H9 (cell line): ENCODE data around the gene TCF25. TPM values are rescaled to one million over a fixed set of nuclear protein-coding genes. Genes with fewer than 3 reads are reported as not detected.

Experiments
- DNase-seq: peaks from one replicate; pipeline ENCODE4 v3.0.0-alpha.2; 2017
- H2AFZ ChIP-seq: one replicate; pipeline ENCODE4 v1.6.1; 2013; ENCODE audit warnings: mild to moderate bottlenecking, low read length, control low read depth, moderate library complexity
- H2AK5ac ChIP-seq: 2 replicates; pipeline ENCODE4 v1.6.1; 2013; ENCODE audit warnings: low read length, control low read depth, mixed read lengths; ENCODE audit not compliant: insufficient read length
- H2BK120ac ChIP-seq: one replicate; pipeline ENCODE4 v1.6.1; 2013; ENCODE audit warnings: low read depth, mild to moderate bottlenecking, low read length, control low read depth, inconsistent platforms; ENCODE audit not compliant: poor library complexity, severe bottlenecking
- H2BK12ac ChIP-seq: 2 replicates; pipeline ENCODE4 v1.6.1; 2013; ENCODE audit warnings: low read length, control low read depth, mixed read lengths, low read depth; ENCODE audit not compliant: insufficient read length
- H2BK15ac ChIP-seq: 2 replicates; pipeline ENCODE4 v1.6.1; 2013; ENCODE audit warnings: low read depth, low read length, control low read depth
- H2BK20ac ChIP-seq: one replicate; pipeline ENCODE4 v1.6.1; 2013; ENCODE audit warnings: low read depth, mild to moderate bottlenecking, low read length, control low read depth, inconsistent platforms; ENCODE audit not compliant: poor library complexity, severe bottlenecking
- H2BK5ac ChIP-seq: 2 replicates; pipeline ENCODE4 v1.6.1; 2013; ENCODE audit warnings: low read length, control low read depth, mixed read lengths; ENCODE audit not compliant: insufficient read length
- H3K14ac ChIP-seq: 2 replicates; pipeline ENCODE4 v1.6.1; 2013; ENCODE audit warnings: low read length, control low read depth; ENCODE audit not compliant: insufficient read depth
- H3K18ac ChIP-seq: 2 replicates; pipeline ENCODE4 v1.6.1; 2013; ENCODE audit warnings: low read depth, mild to moderate bottlenecking, mixed read lengths, low read length, control low read depth; ENCODE audit not compliant: insufficient read length
- H3K23ac ChIP-seq: 2 replicates; pipeline ENCODE4 v1.6.1; 2013; ENCODE audit warnings: low read length, control low read depth, mixed read lengths, low read depth; ENCODE audit not compliant: insufficient read length
- H3K23me2 ChIP-seq: 2 replicates; pipeline ENCODE4 v1.6.1; 2013; ENCODE audit warnings: low read depth, mild to moderate bottlenecking, mixed read lengths, low read length, control low read depth; ENCODE audit not compliant: insufficient read length, poor library complexity, severe bottlenecking
- H3K27ac ChIP-seq: 2 replicates; pipeline ENCODE4 v1.5.1; 2013; ENCODE audit warnings: low read length, control low read depth, mixed read lengths, low read depth; ENCODE audit not compliant: insufficient read length
- H3K27me3 ChIP-seq: 2 replicates; pipeline ENCODE4 v1.6.1; 2013; ENCODE audit warnings: low read length, control low read depth, inconsistent platforms; ENCODE audit not compliant: insufficient read depth
- H3K4ac ChIP-seq: 2 replicates; pipeline ENCODE4 v1.6.1; 2013; ENCODE audit warnings: low read depth, mild to moderate bottlenecking, control low read depth, inconsistent platforms, low read length, moderate library complexity
- H3K4me1 ChIP-seq: 2 replicates; pipeline ENCODE4 v1.6.1; 2013; ENCODE audit warnings: low read length, control low read depth, inconsistent platforms; ENCODE audit not compliant: insufficient read depth
- H3K4me2 ChIP-seq: 2 replicates; pipeline ENCODE4 v1.6.1; 2013; ENCODE audit warnings: low read length, control low read depth, mixed read lengths; ENCODE audit not compliant: insufficient read length, insufficient read depth
- H3K56ac ChIP-seq: 2 replicates; pipeline ENCODE4 v1.6.1; 2013; ENCODE audit warnings: low read depth, mild to moderate bottlenecking, mixed read lengths, low read length, control low read depth; ENCODE audit not compliant: insufficient read length
- H3K79me1 ChIP-seq: 2 replicates; pipeline ENCODE4 v1.6.1; 2013; ENCODE audit warnings: low read depth, mild to moderate bottlenecking, moderate library complexity, low read length, control low read depth, inconsistent platforms; ENCODE audit not compliant: insufficient read depth, poor library complexity, severe bottlenecking
- H3K79me2 ChIP-seq: 2 replicates; pipeline ENCODE4 v1.6.1; 2013; ENCODE audit warnings: low read length, control low read depth, inconsistent platforms; ENCODE audit not compliant: insufficient read depth
- H3K9ac ChIP-seq: 2 replicates; pipeline ENCODE4 v1.6.1; 2013; ENCODE audit warnings: low read length, control low read depth, mixed read lengths; ENCODE audit not compliant: insufficient read length; ENCODE audit errors: extremely low read depth
- H3K9me3 ChIP-seq: one replicate; pipeline ENCODE4 v1.6.1; 2013; ENCODE audit warnings: low read depth, low read length, inconsistent platforms; ENCODE audit not compliant: control insufficient read depth
- H3T11ph ChIP-seq: one replicate; pipeline ENCODE4 v1.6.1; 2013; ENCODE audit warnings: mild to moderate bottlenecking, low read length, control low read depth, inconsistent platforms
- H4K20me1 ChIP-seq: one replicate; pipeline ENCODE4 v1.6.1; 2013; ENCODE audit not compliant: control insufficient read depth, insufficient read length, insufficient read depth
- H4K5ac ChIP-seq: 2 replicates; pipeline ENCODE4 v1.6.1; 2013; ENCODE audit warnings: low read depth, mild to moderate bottlenecking, mixed read lengths, low read length, control low read depth; ENCODE audit not compliant: insufficient read length
- H4K8ac ChIP-seq: replicated peaks from 2 replicates; pipeline ENCODE4 v1.6.1; 2013; ENCODE audit warnings: low read length, control low read depth, mixed read lengths, low read depth; ENCODE audit not compliant: insufficient read length
- H4K91ac ChIP-seq: 2 replicates; pipeline ENCODE4 v1.6.1; 2013; ENCODE audit warnings: low read depth, mild to moderate bottlenecking, moderate library complexity, mixed read lengths, low read length, control low read depth; ENCODE audit not compliant: insufficient read length
- H3K27ac Mint-ChIP-seq, 3 experiments: 2 replicates in 2 of 3; 3 replicates in 1 of 3; pipeline ENCODE4 v1.8.0; 2020 to 2021; ENCODE audit warnings: mixed read lengths in 3 of 3, mild to moderate bottlenecking in 1 of 3, moderate library complexity in 1 of 3
- H3K27me3 Mint-ChIP-seq: 2 replicates; pipeline ENCODE4 v1.8.0; 2021; ENCODE audit warnings: low read depth, mild to moderate bottlenecking, moderate library complexity, mixed read lengths
- H3K36me3 Mint-ChIP-seq, 3 experiments: 2 replicates in 2 of 3; 3 replicates in 1 of 3; pipeline ENCODE4 v1.8.0; 2020 to 2021; ENCODE audit warnings: low read depth in 3 of 3, mixed read lengths in 3 of 3; ENCODE audit not compliant: insufficient read depth in 1 of 3
- H3K4me1 Mint-ChIP-seq, 2 experiments: 2 replicates each; pipeline ENCODE4 v1.8.0; 2020; ENCODE audit warnings: mixed read lengths in 2 of 2
- H3K4me3 Mint-ChIP-seq, 2 experiments: 2 replicates in 1 of 2; 3 replicates in 1 of 2; pipeline ENCODE4 v1.8.0; 2020 to 2021; ENCODE audit warnings: mild to moderate bottlenecking in 2 of 2, mixed read lengths in 2 of 2, moderate library complexity in 1 of 2
- H3K9me3 Mint-ChIP-seq, 2 experiments: 2 replicates in 1 of 2; 3 replicates in 1 of 2; pipeline ENCODE4 v1.8.0; 2020; ENCODE audit warnings: mild to moderate bottlenecking in 2 of 2, mixed read lengths in 2 of 2, moderate library complexity in 1 of 2
- WGBS: extraction: QIAGEN DNeasy Blood & Tissue Kit; methylation state at CpG from one replicate; pipeline ENCODE4 v1.1.7; 2013; ENCODE audit warnings: missing lambda C conversion rate, low lambda C conversion rate, mixed read lengths; ENCODE audit not compliant: insufficient read length; ENCODE audit errors: extremely low coverage; 5-methylcytosine and 5-hydroxymethylcytosine counted together
- total RNA-seq: library from RNA; stranded (reverse); gene quantifications from 2 replicates; pipeline ENCODE4 v1.2.1, GENCODE V29; 2021
- TF ChIP-seq, protein P1 (sequence below): fragments of 200-600 bp; sonication (generic); conservative IDR thresholded peaks from 3 replicates; pipeline ENCODE4 v1.8.0; 2021; ENCODE audit warnings: antibody characterized with exemption, mild to moderate bottlenecking

TCF25 gene
- total RNA-seq, 1 experiment from 2014 or later = 109 TPM

DNA sequence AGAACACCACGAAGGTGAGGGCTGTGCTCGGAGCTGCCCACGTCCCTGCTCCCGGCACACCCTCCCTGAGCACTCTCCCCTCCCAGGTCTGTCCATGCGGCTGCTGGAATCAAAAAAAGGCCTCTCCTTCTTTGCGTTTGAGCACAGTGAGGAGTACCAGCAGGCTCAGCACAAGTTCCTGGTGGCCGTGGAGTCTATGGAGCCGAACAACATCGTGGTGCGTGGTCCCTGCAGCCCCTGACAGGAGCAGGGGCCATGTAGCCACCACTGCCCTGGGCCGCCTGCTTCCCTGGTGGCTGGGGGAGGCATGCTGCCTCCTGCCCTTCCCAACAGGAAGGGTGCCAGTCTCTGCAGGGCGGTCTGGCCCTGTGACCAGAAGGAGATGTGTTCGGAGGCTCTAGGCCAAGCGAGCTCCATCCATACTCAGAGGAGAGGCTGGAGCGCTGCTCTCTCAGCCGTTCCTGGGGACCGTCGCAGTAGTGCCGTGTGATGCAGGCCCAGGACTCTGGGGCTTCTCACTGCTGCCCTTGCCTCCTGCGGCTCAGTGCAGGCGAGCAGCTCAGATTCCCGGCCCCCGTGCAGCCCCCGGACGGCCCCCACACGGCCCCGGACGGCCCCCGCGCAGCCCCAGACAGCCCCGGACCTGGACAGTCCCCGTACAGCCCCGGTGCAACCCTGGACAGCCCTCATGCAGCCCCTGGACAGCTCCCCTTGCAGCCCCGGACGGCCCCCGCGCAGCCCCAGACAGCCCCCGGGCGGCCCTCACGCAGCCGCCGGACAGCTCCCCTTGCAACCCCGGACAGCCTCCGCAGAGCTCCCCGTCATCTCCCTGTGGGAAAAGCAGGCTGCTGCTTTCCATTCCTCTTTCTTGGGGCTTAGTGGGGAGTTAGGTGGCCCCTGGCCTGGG, 20.5 kb downstream of the TCF25 start:
- H3K36me3 Mint-ChIP-seq = peaks cover 15 to 63% (median 62%) of the 10 kb centered on the region in 3 experiments
- no peaks in the 10 kb centered on the region for H3K9me3 Mint-ChIP-seq
- H3K4me2 ChIP-seq = no peak overlapping the region
- no peaks in the 10 kb centered on the region for H3K23me2 ChIP-seq
- no peak overlapping the region for H2BK20ac ChIP-seq
- H2AFZ ChIP-seq = no peak overlapping the region
- H2AK5ac ChIP-seq = no peak overlapping the region
- H3K14ac ChIP-seq = no peak overlapping the region
- no peak overlapping the region for H3K9ac ChIP-seq
- no peak overlapping the region for H4K8ac ChIP-seq
- H3K79me1 ChIP-seq = no peaks in the 10 kb centered on the region
- no peak overlapping the region for H2BK15ac ChIP-seq
- H3K27me3 Mint-ChIP-seq = no peaks in the 10 kb centered on the region
- H4K91ac ChIP-seq = no peak overlapping the region
- TF ChIP-seq, protein P1, sequence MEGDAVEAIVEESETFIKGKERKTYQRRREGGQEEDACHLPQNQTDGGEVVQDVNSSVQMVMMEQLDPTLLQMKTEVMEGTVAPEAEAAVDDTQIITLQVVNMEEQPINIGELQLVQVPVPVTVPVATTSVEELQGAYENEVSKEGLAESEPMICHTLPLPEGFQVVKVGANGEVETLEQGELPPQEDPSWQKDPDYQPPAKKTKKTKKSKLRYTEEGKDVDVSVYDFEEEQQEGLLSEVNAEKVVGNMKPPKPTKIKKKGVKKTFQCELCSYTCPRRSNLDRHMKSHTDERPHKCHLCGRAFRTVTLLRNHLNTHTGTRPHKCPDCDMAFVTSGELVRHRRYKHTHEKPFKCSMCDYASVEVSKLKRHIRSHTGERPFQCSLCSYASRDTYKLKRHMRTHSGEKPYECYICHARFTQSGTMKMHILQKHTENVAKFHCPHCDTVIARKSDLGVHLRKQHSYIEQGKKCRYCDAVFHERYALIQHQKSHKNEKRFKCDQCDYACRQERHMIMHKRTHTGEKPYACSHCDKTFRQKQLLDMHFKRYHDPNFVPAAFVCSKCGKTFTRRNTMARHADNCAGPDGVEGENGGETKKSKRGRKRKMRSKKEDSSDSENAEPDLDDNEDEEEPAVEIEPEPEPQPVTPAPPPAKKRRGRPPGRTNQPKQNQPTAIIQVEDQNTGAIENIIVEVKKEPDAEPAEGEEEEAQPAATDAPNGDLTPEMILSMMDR = no peak
- no peak overlapping the region for H3K4ac ChIP-seq
- H3K27ac Mint-ChIP-seq = no peak overlapping the region
- no peak overlapping the region for H2BK12ac ChIP-seq
- H3T11ph ChIP-seq = no peak overlapping the region
- no CpG with 5 or more reads among the region's 45 CpGs for whole genome bisulfite sequencing
- DNase-seq = no peak
- no peak overlapping the region for H3K18ac ChIP-seq
- no peak overlapping the region for H2BK5ac ChIP-seq
- H3K27ac ChIP-seq = no peak overlapping the region
- no peak overlapping the region for H2BK120ac ChIP-seq
- H4K5ac ChIP-seq = no peak overlapping the region
- H3K9me3 ChIP-seq = no peaks in the 10 kb centered on the region
- no peaks in the 10 kb centered on the region for H3K27me3 ChIP-seq
- no peak overlapping the region for H3K56ac ChIP-seq
- H3K4me1 Mint-ChIP-seq = no peaks in the 10 kb centered on the region
- no peaks in the 10 kb centered on the region for H4K20me1 ChIP-seq
- H3K79me2 ChIP-seq = no peaks in the 10 kb centered on the region
- no peak overlapping the region for H3K4me3 Mint-ChIP-seq
- H3K23ac ChIP-seq = no peak overlapping the region
- no peaks in the 10 kb centered on the region for H3K4me1 ChIP-seq
